ENCODE results near the gene SH3BGRL3.

Gene SH3BGRL3

GRCh38 chr1:26278303-26278702, 1.6 kb upstream of the SH3BGRL3 start:
- DNase-seq, result no peak

DNA sequence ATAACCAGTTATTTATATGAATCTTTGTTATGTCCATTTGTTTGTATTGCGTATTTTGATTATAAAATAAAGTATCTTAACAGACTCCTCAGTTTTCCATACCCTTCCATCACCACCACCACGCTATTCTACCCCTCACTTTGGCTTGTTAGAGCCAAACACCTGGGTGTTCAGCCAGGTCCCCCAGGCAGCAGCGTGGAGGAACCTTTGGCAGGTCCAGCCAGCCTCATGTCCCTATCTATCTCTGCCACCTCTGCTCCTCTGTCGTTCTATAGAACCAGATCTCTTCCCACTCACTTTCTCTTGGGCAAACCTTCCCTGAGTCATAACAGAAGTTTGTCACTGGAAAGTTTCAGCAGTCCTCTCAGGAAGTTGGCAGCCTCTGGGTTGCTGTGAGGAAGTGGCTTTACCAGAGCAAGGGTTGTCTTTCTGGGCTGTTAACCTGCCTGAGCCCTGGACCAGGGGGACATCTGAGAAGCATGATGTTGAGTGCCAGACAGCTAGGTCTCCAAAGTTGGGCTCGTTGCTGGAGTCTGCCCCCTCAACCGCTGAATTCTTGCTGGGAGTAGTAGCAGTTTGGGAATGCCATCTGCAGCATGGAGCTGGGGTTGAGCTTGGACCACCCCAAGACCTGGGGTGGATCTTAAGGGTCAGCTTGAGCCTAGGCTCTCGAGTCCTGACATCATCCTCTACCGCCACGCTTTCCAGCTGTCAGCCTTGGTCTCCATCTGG, 996 bp upstream of the SH3BGRL3 start:
- DNase-seq, result no peak

DNA sequence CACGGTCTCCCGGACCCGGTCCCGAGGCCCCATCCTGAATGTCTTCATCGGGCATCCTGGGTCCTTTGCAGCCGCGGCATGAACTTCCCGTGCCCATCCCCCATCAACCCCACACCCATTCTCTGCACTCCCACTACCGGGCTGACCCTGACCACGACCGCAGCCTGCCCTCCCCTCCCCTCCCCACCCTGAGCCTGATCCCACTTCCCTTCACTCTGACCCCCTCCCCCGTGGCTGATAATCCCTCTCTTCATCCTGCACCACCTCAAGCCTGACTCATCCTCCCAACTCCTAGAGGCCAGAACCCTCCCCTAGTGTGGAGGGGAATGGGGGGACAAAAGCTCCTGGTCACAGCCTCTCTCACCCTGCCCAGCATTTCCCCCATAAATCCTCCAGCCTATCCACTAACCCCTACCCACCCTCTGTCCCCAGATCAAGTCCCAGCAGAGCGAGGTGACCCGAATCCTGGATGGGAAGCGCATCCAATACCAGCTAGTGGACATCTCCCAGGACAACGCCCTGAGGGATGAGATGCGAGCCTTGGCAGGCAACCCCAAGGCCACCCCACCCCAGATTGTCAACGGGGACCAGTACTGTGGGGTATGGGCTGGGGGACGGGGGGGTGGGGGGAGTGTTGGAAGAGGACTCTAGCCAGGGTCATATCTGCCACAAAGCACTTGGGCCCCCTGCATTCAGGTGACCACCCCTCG, 602 bp downstream of the SH3BGRL3 start:
- DNase-seq, result peak; percentile 59

- no peak for DNase-seq
Measured at GRCh38 chr1:26281091-26281958, 1.4 kb downstream of the SH3BGRL3 start.

DNA sequence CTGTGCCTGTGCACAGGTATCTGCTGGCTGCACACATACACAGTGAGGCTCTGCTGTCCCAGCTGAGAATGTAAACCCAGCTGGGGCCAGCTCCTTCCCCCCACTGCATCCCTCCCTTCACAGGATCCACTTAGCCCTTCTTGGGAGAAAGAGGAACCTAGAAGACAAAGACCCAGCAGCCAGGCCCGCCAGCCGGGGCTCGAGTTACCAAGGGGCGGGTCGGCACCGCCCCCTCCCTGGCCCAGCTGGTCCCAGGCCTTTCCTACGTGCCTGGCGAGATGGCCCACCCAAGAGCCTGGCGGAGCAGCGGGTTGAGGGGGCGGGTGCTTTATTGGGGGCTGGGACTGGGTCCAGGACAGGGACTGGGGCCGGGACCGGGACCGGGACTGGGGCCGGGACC, 2.1 kb downstream of the SH3BGRL3 start:
- DNase-seq, result peak; percentile 80

DNA sequence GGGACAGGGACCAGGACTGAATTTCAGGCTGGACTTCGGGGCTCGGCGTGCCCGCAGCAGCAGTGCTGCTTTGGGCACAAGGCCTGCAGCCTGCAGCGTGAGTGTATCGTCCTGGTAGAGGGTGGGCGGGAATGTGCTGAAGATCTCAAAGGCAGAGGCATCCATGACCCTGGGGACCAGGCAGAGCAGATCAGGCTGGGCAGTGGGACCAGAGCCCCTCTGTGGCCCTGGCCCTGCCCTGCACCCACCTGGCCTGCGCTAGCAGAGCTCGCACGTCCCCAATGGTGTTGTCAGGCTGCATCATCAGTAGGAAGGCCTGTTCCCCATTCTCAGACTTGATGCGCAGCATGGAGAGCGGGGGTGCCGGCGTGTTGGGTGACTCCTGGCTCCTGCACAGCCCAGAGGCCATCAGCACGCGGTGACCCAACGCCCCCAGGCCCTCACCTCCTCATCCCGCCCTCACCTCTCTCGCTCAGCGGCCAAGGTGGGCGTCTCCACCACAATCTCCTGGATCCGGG, 2.6 kb downstream of the SH3BGRL3 start:
- no peak for DNase-seq

DNA sequence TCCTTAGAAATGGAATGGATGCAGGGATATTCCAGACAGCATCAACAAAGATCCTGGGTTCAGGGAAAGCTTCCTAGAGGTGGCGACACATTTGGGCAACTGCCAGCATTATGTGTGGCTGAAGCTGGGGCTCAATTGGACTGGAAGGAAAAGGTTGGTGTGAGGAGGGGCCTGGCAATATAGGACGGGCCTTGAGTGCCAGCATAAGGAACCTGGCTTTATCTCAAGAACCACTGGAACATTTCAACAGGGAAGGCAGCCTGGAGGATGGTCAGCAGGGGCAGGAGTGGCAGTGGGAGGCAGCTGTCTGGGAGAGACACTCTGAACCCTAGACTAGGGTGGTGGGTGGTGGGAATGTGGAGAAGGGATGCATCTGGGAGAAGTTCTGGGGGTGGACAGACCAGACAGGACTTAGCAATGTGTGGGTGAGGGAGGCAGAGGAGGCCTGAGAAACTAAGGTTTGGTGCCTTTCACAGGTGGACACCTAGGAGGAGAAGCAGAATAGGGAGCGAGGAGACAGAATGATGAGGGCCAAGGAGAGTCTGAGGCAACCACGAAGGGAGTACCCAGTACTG, 3.5 kb downstream of the SH3BGRL3 start:
- DNase-seq, result no peak

- DNase-seq, result no peak
Measured at GRCh38 chr1:26283871-26284596, 4.1 kb downstream of the SH3BGRL3 start.

DNA sequence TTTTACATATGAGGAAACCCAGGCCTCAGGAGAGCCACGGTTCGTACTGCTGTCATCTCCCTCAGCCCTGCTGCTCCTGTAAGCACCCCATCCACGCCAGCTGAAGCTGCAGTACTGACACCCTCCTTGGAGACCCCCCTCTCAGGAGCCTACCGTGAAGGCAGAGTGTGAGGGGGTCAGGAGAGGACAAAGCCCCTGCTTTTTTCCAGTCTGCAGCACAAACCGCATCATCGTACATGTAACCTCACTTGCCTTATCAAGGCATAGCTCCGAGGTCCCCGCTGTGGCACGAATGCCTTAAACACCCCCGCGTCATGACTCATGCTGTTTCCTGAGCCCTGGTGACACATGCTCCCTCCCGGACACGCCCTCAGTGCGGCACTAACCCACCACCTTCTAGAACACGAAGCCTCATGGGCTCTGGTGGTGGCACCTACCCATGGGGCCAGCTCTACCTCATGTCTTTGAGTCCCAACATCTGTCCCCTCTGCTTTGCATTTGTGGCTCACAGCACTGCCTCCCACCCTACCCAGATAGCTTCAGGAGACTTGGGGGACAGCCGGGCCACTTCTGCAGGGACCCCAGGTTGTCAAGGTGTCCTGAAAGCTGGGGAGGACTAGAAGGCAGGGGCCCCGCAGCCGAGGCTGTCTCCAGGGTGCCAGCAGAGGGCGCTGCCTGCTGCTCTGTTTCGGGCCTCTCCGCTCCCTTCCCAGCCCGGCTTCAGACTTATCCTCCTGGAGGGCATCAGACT, 4.9 kb downstream of the SH3BGRL3 start:
- peak; percentile 66 for DNase-seq

GRCh38 chr1:26285366-26286063, 5.6 kb downstream of the SH3BGRL3 start:
- DNase-seq, result no peak

DNA sequence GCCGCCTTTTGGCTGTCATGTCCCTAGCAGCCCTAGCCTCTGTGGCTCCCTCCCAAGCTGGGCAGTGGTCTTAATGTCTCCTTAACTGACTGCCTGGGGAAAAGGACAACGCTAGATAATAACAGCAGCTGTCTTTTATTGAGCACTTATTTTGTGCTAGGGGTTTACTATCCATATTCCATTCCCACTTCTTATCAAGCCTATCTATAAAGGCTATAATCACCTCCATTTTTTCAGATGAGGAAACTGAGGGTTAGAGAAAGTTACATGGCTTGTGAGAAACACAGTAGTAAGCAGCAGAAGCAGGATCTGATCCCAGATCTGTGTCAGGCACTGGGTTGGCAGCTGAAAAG, 6.2 kb downstream of the SH3BGRL3 start:
- DNase-seq, result no peak

DNA sequence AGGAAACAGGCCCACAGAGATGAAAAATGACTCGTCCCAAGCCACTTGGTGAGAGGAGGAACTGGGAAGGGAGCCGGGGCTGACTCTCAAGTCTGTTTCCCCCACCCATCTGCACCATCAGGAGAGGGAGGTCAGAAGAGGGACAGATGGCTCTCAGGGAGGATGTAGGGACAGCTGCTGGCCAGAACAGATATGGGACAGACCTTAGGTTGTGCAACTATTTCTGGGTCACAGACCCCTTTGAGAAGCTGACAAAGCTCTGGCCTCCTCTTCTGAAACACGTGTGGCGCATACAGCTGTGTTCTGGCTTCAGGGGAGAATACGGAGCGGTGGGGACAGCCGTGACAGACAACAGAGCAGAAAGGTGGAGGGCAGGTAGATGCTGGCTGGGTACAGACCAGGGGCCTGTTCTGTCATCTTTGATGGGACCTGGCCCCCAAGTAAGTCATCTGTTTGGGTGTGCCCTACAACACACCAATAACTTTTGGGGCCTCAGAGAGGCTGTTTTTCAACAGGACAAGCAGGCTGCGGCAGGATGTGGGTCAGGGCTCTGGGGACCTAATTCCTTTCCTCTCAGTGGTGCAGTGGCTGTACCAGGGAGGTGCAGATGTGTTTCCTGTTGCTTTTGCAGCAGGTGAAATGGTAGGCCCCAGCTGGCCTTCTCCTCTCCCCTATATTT, 7.3 kb downstream of the SH3BGRL3 start:
- peak; percentile 75 for DNase-seq

DNA sequence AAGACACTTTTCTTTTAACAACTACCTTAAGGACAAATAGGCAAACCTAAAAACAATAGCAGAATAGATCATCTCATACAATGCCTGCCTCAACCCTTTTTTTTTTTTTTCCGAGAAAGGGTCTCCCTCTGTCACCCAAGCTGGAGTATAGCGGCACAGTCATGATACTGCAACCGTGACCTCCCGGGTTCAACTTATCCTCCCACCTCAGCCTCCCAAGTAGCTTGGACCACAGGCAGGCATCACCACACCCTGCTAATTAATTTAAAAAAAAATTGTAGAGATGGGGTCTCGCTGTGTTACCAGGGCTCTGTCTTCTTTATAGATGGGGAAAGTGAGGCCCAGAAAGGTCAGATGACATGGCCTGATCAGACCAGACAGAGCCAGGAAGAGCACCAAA, 7.9 kb downstream of the SH3BGRL3 start:
- no peak for DNase-seq

- no peak for DNase-seq
Measured at GRCh38 chr1:26288311-26288941, 8.5 kb downstream of the SH3BGRL3 start.

DNA sequence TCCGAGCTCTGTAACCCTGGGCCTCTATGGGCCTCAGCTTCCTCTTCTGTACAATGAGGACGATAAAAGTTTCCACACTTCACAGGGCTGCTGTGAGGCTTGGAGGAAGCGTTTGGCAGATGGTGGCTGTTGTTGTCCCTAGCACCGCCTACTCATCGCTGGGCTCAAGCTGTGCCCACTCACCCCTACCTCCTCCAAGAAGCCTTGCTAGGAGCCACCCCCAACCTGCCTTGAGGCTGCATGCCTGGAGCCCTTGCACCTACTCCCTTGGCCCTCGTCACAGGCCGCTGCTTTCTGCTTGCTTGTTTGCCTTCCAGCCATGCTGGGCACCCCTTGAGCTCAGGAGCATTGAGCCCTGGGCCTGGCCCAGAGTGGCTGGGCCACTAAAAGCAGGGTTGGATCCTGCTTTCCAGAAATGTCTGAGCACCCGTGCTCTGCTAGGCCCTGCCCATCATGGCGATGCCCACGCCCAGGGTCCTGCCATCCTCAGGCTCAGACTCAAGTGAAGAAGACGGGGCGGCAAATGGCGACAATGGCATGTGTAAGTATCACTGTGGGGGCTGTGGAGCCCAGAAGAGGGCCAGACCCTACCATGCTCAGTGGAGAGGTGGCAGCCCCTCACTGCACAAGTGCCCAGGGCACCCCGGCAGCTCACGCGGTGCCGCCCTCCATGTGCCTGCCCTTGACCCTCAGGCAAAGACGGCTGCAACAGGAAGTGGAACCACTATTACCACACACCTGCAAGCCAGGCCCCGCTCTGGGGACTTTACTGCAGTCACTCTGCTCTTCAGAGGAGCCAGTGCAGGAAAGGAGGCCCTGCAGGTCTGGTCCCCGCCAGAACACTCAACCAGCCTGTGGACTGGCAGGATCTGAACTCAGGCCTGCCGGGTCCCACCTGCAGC, 9.5 kb downstream of the SH3BGRL3 start:
- peak; percentile 55 for DNase-seq

GRCh38 chr1:26290122-26290881, 10.4 kb downstream of the SH3BGRL3 start:
- DNase-seq, result no peak

DNA sequence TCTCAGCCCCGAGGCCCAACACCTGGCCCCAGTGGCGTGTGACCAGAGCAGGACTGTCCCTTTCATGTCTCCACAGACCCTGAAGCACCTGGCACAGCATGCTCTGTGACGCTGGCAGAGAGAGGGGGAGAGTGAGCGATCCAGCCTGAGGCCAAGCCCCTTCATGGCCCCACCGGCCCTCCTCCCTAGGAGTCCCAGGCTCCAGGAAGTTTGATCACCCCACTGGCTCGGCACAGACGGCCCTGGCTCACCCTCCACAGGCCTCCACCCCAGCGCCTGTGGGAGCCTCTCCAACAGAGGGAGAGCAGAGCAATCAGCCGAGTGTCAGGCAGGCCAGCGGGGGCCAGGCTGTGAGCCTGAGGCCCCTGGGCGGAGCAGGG, 11.0 kb downstream of the SH3BGRL3 start:
- DNase-seq, result no peak

- no peak for DNase-seq
Measured at GRCh38 chr1:26291433-26291832, 11.5 kb downstream of the SH3BGRL3 start.
